HepG2 (cell line): ENCODE measurements around the gene KISS1. TPM values are rescaled to one million over a fixed set of nuclear protein-coding genes. Genes with fewer than 3 reads are reported as not detected.

ENCODE experiments used
- AGO1 ChIP-seq: fragments of 200-400 bp; formaldehyde crosslinking; IDR thresholded peaks from 2 replicates; pipeline ENCODE4 v1.6.1; 2017; ENCODE audit warnings: mild to moderate bottlenecking, low read depth, low read length, moderate library complexity; ENCODE audit not compliant: poor library complexity, severe bottlenecking
- HNF4G ChIP-seq, 2 experiments: sonication (generic) in 1 of 2; formaldehyde crosslinking in 1 of 2; IDR thresholded peaks; 2 replicates each; pipeline versions ENCODE4 v1.4.0 to v1.6.1; 2011 to 2020; ENCODE audit warnings: borderline replicate concordance in 2 of 2, low read depth in 2 of 2, mild to moderate bottlenecking in 2 of 2, low read length in 1 of 2, missing genetic modification reagents in 1 of 2, moderate library complexity in 1 of 2
- TBL1XR1 ChIP-seq: fragments of 150-350 bp; IDR thresholded peaks from 2 replicates; pipeline ENCODE4 v1.6.1; 2014; ENCODE audit warnings: borderline replicate concordance, low read length; ENCODE audit not compliant: partially characterized antibody
- TOE1 ChIP-seq: sonication (generic); formaldehyde crosslinking; IDR thresholded peaks from 2 replicates; pipeline ENCODE4 v1.4.0; 2020; ENCODE audit warnings: mild to moderate bottlenecking, missing genetic modification reagents
- ZBTB20 ChIP-seq: sonication (generic); formaldehyde crosslinking; IDR thresholded peaks from 2 replicates; pipeline ENCODE4 v1.8.1; 2023; ENCODE audit warnings: missing genetic modification reagents, low read depth, mild to moderate bottlenecking, borderline replicate concordance
- ZNF256 ChIP-seq: sonication (generic); formaldehyde crosslinking; conservative IDR thresholded peaks from 2 replicates; pipeline ENCODE4 v1.4.0; 2020; ENCODE audit warnings: missing genetic modification reagents
- ZNF792 ChIP-seq: IDR thresholded peaks from 2 replicates; pipeline ENCODE4 v1.6.1; 2016
- ZNF850 ChIP-seq: sonication (generic); formaldehyde crosslinking; conservative IDR thresholded peaks from 2 replicates; pipeline ENCODE4 v1.9.0; 2021; ENCODE audit warnings: mild to moderate bottlenecking, missing genetic modification reagents
- ZSCAN29 ChIP-seq: sonication (generic); formaldehyde crosslinking; conservative IDR thresholded peaks from 2 replicates; pipeline ENCODE4 v1.4.0; 2020; ENCODE audit warnings: mild to moderate bottlenecking, missing genetic modification reagents
- polyA plus RNA-seq, 8 experiments: library from polyadenylated mRNA; depleted of rRNA in 3 of 8; stranded (reverse) in 7 of 8; unstranded in 1 of 8; fragments of >200 nt; fragmentation: Illumina TruSeq in 4 of 8; extraction: Trizol in 4 of 8; gene quantifications; 2 replicates each; pipeline versions ENCODE4 v1.2.1 to v1.2.3, GENCODE V29; 2011 to 2016; ENCODE audit warnings: low read depth in 4 of 8, missing spikeins in 1 of 8, mixed read lengths in 1 of 8; ENCODE audit not compliant: insufficient read depth in 1 of 8
- total RNA-seq, 5 experiments: library from RNA; depleted of rRNA; stranded (reverse); fragments of >200 nt; fragmentation: Illumina TruSeq; extraction: Trizol; gene quantifications; 2 replicates each; pipeline ENCODE4 v1.2.3, GENCODE V29; 2016; ENCODE audit warnings: low read depth in 1 of 5
- TF ChIP-seq, protein P1 (sequence below): sonication (generic); formaldehyde crosslinking; IDR thresholded peaks from 2 replicates; pipeline ENCODE4 v1.5.0; 2020; ENCODE audit warnings: mild to moderate bottlenecking, missing genetic modification reagents
- TF ChIP-seq, protein P2 (sequence below): sonication (generic); formaldehyde crosslinking; IDR thresholded peaks from 2 replicates; pipeline ENCODE4 v1.4.0; 2020; ENCODE audit warnings: mild to moderate bottlenecking, missing genetic modification reagents
- TF ChIP-seq, protein P3 (sequence below): IDR thresholded peaks from 2 replicates; pipeline ENCODE4 v1.4.0; 2020; ENCODE audit warnings: mild to moderate bottlenecking, missing genetic modification reagents

KISS1 gene
- total and polyA plus RNA-seq, 2 of the 13 experiments (the other 11 are each of a cell fraction or from before 2014, with no cell fraction given), result 0.24 to 0.80 TPM

DNA sequence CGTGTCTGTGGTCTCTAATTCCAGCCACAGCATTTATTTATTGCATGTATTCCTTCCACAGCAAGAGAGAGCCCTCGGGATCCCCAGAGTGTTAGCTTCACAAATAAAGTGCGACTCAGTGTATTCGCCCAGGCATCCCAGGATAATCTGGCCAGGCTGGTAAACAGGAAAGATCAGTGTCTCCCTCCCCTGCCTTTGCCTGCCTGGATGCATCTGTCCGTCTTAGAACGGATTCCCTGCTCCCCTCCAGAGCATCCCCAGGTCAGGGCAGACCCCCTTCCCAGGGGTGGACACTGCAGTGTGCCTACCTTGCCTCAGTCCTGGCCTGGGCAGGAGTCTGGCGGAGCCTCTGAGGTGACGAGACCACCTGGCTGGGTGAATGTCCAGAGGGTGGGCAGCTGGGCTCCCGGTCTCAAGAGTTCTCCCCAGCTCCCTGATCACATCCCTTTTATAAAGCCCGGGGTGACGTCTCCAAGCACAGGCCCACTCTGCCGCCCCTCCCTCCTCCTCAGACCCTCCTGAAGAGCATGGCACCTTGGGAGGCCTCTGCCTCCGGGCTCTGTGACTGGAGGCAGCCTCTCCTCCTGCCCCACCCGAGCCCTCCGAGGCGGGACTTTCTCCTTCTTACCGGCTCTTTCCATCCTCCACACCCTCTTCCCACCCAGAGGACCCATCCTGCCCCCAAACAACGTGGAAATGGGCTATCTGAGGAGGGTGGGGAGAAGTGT lies at the start of gene KISS1 (continued):
- TF ChIP-seq, protein P1, sequence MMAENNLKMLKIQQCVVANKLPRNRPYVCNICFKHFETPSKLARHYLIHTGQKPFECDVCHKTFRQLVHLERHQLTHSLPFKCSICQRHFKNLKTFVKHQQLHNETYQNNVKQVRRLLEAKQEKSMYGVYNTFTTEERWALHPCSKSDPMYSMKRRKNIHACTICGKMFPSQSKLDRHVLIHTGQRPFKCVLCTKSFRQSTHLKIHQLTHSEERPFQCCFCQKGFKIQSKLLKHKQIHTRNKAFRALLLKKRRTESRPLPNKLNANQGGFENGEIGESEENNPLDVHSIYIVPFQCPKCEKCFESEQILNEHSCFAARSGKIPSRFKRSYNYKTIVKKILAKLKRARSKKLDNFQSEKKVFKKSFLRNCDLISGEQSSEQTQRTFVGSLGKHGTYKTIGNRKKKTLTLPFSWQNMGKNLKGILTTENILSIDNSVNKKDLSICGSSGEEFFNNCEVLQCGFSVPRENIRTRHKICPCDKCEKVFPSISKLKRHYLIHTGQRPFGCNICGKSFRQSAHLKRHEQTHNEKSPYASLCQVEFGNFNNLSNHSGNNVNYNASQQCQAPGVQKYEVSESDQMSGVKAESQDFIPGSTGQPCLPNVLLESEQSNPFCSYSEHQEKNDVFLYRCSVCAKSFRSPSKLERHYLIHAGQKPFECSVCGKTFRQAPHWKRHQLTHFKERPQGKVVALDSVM (CRISPR knock-in tag), result no peak
- TF ChIP-seq HNF4G (IDR thresholded peaks at IDR 0.05; ENCODE audit: borderline replicate concordance, low read depth, low read length), result no peak
- TF ChIP-seq HNF4G (CRISPR knock-in tag; IDR thresholded peaks at IDR 0.05; ENCODE audit: borderline replicate concordance, low read depth), result no peak
- peak; percentile 35 for TF ChIP-seq AGO1
- no peak for TF ChIP-seq ZNF792
- no peak for TF ChIP-seq TOE1 (CRISPR knock-in tag)
- TF ChIP-seq ZNF256 (CRISPR knock-in tag), result no peak
- TF ChIP-seq, protein P2, sequence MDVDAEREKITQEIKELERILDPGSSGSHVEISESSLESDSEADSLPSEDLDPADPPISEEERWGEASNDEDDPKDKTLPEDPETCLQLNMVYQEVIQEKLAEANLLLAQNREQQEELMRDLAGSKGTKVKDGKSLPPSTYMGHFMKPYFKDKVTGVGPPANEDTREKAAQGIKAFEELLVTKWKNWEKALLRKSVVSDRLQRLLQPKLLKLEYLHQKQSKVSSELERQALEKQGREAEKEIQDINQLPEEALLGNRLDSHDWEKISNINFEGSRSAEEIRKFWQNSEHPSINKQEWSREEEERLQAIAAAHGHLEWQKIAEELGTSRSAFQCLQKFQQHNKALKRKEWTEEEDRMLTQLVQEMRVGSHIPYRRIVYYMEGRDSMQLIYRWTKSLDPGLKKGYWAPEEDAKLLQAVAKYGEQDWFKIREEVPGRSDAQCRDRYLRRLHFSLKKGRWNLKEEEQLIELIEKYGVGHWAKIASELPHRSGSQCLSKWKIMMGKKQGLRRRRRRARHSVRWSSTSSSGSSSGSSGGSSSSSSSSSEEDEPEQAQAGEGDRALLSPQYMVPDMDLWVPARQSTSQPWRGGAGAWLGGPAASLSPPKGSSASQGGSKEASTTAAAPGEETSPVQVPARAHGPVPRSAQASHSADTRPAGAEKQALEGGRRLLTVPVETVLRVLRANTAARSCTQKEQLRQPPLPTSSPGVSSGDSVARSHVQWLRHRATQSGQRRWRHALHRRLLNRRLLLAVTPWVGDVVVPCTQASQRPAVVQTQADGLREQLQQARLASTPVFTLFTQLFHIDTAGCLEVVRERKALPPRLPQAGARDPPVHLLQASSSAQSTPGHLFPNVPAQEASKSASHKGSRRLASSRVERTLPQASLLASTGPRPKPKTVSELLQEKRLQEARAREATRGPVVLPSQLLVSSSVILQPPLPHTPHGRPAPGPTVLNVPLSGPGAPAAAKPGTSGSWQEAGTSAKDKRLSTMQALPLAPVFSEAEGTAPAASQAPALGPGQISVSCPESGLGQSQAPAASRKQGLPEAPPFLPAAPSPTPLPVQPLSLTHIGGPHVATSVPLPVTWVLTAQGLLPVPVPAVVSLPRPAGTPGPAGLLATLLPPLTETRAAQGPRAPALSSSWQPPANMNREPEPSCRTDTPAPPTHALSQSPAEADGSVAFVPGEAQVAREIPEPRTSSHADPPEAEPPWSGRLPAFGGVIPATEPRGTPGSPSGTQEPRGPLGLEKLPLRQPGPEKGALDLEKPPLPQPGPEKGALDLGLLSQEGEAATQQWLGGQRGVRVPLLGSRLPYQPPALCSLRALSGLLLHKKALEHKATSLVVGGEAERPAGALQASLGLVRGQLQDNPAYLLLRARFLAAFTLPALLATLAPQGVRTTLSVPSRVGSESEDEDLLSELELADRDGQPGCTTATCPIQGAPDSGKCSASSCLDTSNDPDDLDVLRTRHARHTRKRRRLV, result no peak
- TF ChIP-seq, protein P3, sequence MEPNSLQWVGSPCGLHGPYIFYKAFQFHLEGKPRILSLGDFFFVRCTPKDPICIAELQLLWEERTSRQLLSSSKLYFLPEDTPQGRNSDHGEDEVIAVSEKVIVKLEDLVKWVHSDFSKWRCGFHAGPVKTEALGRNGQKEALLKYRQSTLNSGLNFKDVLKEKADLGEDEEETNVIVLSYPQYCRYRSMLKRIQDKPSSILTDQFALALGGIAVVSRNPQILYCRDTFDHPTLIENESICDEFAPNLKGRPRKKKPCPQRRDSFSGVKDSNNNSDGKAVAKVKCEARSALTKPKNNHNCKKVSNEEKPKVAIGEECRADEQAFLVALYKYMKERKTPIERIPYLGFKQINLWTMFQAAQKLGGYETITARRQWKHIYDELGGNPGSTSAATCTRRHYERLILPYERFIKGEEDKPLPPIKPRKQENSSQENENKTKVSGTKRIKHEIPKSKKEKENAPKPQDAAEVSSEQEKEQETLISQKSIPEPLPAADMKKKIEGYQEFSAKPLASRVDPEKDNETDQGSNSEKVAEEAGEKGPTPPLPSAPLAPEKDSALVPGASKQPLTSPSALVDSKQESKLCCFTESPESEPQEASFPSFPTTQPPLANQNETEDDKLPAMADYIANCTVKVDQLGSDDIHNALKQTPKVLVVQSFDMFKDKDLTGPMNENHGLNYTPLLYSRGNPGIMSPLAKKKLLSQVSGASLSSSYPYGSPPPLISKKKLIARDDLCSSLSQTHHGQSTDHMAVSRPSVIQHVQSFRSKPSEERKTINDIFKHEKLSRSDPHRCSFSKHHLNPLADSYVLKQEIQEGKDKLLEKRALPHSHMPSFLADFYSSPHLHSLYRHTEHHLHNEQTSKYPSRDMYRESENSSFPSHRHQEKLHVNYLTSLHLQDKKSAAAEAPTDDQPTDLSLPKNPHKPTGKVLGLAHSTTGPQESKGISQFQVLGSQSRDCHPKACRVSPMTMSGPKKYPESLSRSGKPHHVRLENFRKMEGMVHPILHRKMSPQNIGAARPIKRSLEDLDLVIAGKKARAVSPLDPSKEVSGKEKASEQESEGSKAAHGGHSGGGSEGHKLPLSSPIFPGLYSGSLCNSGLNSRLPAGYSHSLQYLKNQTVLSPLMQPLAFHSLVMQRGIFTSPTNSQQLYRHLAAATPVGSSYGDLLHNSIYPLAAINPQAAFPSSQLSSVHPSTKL (CRISPR knock-in tag), result no peak
- TF ChIP-seq TBL1XR1, result no peak
- no peak for TF ChIP-seq ZSCAN29 (CRISPR knock-in tag)
- no peak for TF ChIP-seq ZNF850 (CRISPR knock-in tag)
- TF ChIP-seq ZBTB20 (CRISPR knock-in tag), result no peak
- TF ChIP-seq, all 625 proteins: peak for 4
